Lower lobe of right lung (tissue), 2 donors: ENCODE measurements around the gene BSND. TPM values are rescaled to one million over a fixed set of nuclear protein-coding genes. Genes with fewer than 3 reads are reported as not detected.

Experiments used
- ATAC-seq, 2 donors: fragments of 200-7000 bp; cut with Tn5 transposase; one replicate each; pipeline ENCODE4 v1.9.1; 2020 to 2022; ENCODE audit warnings: mild to moderate bottlenecking in 2 of 2, moderate library complexity in 2 of 2
- DNase-seq: peaks from one replicate; pipeline ENCODE4 v3.0.0-alpha.2; 2020
- H3K27ac ChIP-seq: fragments of 200-600 bp; one replicate; pipeline ENCODE4 v1.8.0; 2022
- H3K27me3 ChIP-seq: fragments of 200-600 bp; one replicate; pipeline ENCODE4 v1.8.0; 2022; ENCODE audit warnings: low read depth
- H3K36me3 ChIP-seq: fragments of 200-600 bp; one replicate; pipeline ENCODE4 v1.8.0; 2022; ENCODE audit warnings: mild to moderate bottlenecking
- H3K4me1 ChIP-seq: fragments of 200-600 bp; one replicate; pipeline ENCODE4 v1.8.0; 2022
- H3K4me3 ChIP-seq: fragments of 200-600 bp; one replicate; pipeline ENCODE4 v1.8.0; 2022; ENCODE audit warnings: mild to moderate bottlenecking
- H3K9me3 ChIP-seq: fragments of 200-600 bp; one replicate; pipeline ENCODE4 v1.8.0; 2022
- CTCF ChIP-seq: fragments of 200-600 bp; IDR thresholded peaks from one replicate; pipeline ENCODE4 v1.8.0; 2022; ENCODE audit warnings: antibody characterized with exemption, mild to moderate bottlenecking
- intact Hi-C: fragments of 100-400 bp; cut with DNase I; formaldehyde crosslinking; loops from one replicate; pipeline ENCODE4 v1.11.0; 2022
- total RNA-seq: library from RNA; stranded (reverse); fragmentation: NEBNext Ultra II Directional; extraction: Animal tissue kit (Norgen Biotek cat#: 25700); gene quantifications from one replicate; pipeline ENCODE4 v1.2.1, GENCODE V29; 2021
- donor health status: DM: no; HTN: yes; CAD: no; lungs with severe emphysema.

The BSND gene
- total RNA-seq, 1 donor from 2014 or later: not detected

- H3K36me3 ChIP-seq: peaks cover 4% of the 10 kb centered on the region
- H3K4me1 ChIP-seq: no peaks in the 10 kb centered on the region
- no peaks in the 10 kb centered on the region for H3K27me3 ChIP-seq
- no peak overlapping the region for H3K4me3 ChIP-seq
- DNase-seq (no peak), ATAC-seq (no peak)
- intact Hi-C loops: no loop called here
- H3K9me3 ChIP-seq: no peaks in the 10 kb centered on the region
- no peak overlapping the region for H3K27ac ChIP-seq
- TF ChIP-seq CTCF: no peak
These were observed 52.4 kb downstream of the BSND start for GRCh38 chr1:55051169-55051568.

GRCh38 chr1:55051621-55052020 is 52.9 kb downstream of the BSND start:
- Histone ChIP-seq H3K27me3 (no peaks in the 10 kb centered on the region), H3K27ac (no peak overlapping the region), H3K4me3 (no peak overlapping the region), H3K9me3 (no peaks in the 10 kb centered on the region), H3K4me1 (no peaks in the 10 kb centered on the region), H3K36me3 (peaks cover 4% of the 10 kb centered on the region)
- TF ChIP-seq CTCF: no peak
- DNase-seq (no peak), ATAC-seq (no peak)
- intact Hi-C loops: no loop called here

GRCh38 chr1:55052221-55053142 is 53.7 kb downstream of the BSND start:
- DNase-seq (no peak), ATAC-seq (no peak)
- Histone ChIP-seq H3K27ac (no peak overlapping the region), H3K4me1 (no peaks in the 10 kb centered on the region), H3K36me3 (no peaks in the 10 kb centered on the region), H3K27me3 (no peaks in the 10 kb centered on the region), H3K9me3 (no peaks in the 10 kb centered on the region), H3K4me3 (no peak overlapping the region)
- TF ChIP-seq CTCF: no peak
- intact Hi-C loops: no loop called here

- Histone ChIP-seq H3K27me3 (no peaks in the 10 kb centered on the region), H3K27ac (no peak overlapping the region), H3K9me3 (no peaks in the 10 kb centered on the region), H3K4me1 (no peaks in the 10 kb centered on the region), H3K4me3 (no peak overlapping the region), H3K36me3 (no peaks in the 10 kb centered on the region)
- no peak for TF ChIP-seq CTCF
- intact Hi-C loops: no loop called here
- DNase-seq (peak; percentile 67), ATAC-seq (peak; percentile 77 to 78)
These were observed 54.7 kb downstream of the BSND start for GRCh38 chr1:55053265-55053954.

- H3K27ac ChIP-seq: no peak overlapping the region
- no peak for DNase-seq
- H3K9me3 ChIP-seq: no peaks in the 10 kb centered on the region
- no peak overlapping the region for H3K4me3 ChIP-seq
- intact Hi-C loops: no loop called here
- TF ChIP-seq CTCF: no peak
- no peaks in the 10 kb centered on the region for H3K4me1 ChIP-seq
- H3K36me3 ChIP-seq: no peaks in the 10 kb centered on the region
- no peaks in the 10 kb centered on the region for H3K27me3 ChIP-seq
- ATAC-seq: no peak
These were observed 55.7 kb downstream of the BSND start for GRCh38 chr1:55054396-55054795.
